ENCODE results near the gene PRM1.
"Not testable (repeated sequence)": the region's sequence is repeated elsewhere in the genome, so short reads cannot be mapped to it uniquely, and the experiment has no call there.

PRM1 gene

GRCh38 chr16:11298143-11298900 lies 17.2 kb upstream of the PRM1 start:
- DNase-seq (ENCODE audit: low read depth in 1 of 2, low spot score in 1 of 2) = no peak

GRCh38 chr16:11297492-11298142 lies 16.5 kb upstream of the PRM1 start:
- DNase-seq (ENCODE audit: low read depth in 1 of 2, low spot score in 1 of 2) = peak; percentile 34 to 39

GRCh38 chr16:11296706-11297491 lies 15.8 kb upstream of the PRM1 start:
- no peak for DNase-seq (ENCODE audit: low read depth in 1 of 2, low spot score in 1 of 2)

- DNase-seq (ENCODE audit: low read depth in 1 of 2, low spot score in 1 of 2) = no peak
Observed at GRCh38 chr16:11296351-11296705, 15.2 kb upstream of the PRM1 start.

GRCh38 chr16:11295672-11296071 lies 14.5 kb upstream of the PRM1 start:
- DNase-seq (ENCODE audit: low read depth in 1 of 2, low spot score in 1 of 2) = no peak

GRCh38 chr16:11292076-11292748 lies 11.1 kb upstream of the PRM1 start:
- no peak for DNase-seq (ENCODE audit: low read depth in 1 of 2, low spot score in 1 of 2)

- DNase-seq (ENCODE audit: low read depth in 1 of 2, low spot score in 1 of 2) = no peak
Observed at GRCh38 chr16:11291091-11291703, 10.1 kb upstream of the PRM1 start.

GRCh38 chr16:11290102-11290893 lies 9.2 kb upstream of the PRM1 start:
- DNase-seq (ENCODE audit: low read depth in 1 of 2, low spot score in 1 of 2) = no peak

- DNase-seq (ENCODE audit: low read depth in 1 of 2, low spot score in 1 of 2) = not testable (repeated sequence)
Observed at GRCh38 chr16:11289696-11290095, 8.6 kb upstream of the PRM1 start.

- DNase-seq (ENCODE audit: low read depth in 1 of 2, low spot score in 1 of 2) = no peak
Observed at GRCh38 chr16:11289202-11289601, 8.1 kb upstream of the PRM1 start.

- no peak for DNase-seq (ENCODE audit: low read depth in 1 of 2, low spot score in 1 of 2)
Observed at GRCh38 chr16:11285842-11286241, 4.7 kb upstream of the PRM1 start.

- DNase-seq (ENCODE audit: low read depth in 1 of 2, low spot score in 1 of 2) = no peak
Observed at GRCh38 chr16:11283820-11284248, 2.7 kb upstream of the PRM1 start.

- DNase-seq (ENCODE audit: low read depth in 1 of 2, low spot score in 1 of 2) = no peak
Observed at GRCh38 chr16:11278681-11279628, 2.2 kb downstream of the PRM1 start.

- DNase-seq (ENCODE audit: low read depth in 1 of 2, low spot score in 1 of 2) = no peak
Observed at GRCh38 chr16:11277607-11278337, 3.4 kb downstream of the PRM1 start.

- no peak for DNase-seq (ENCODE audit: low read depth in 1 of 2, low spot score in 1 of 2)
Observed at GRCh38 chr16:11276896-11277593, 4.1 kb downstream of the PRM1 start.

- DNase-seq (ENCODE audit: low read depth in 1 of 2, low spot score in 1 of 2) = no peak
Observed at GRCh38 chr16:11276143-11276895, 4.8 kb downstream of the PRM1 start, which contains the start of gene PRM2. Gene PRM2 (minus strand): TSS chr16:11276480. CDS start chr16:11276370, 110 bp downstream.

- DNase-seq (ENCODE audit: low read depth in 1 of 2, low spot score in 1 of 2) = no peak
Observed at GRCh38 chr16:11274964-11275363, 6.2 kb downstream of the PRM1 start.
